Peyer's patch (tissue), 4 donors: ENCODE measurements around the gene PTPDC1.

Experiments
- CTCF ChIP-seq, 6 experiments: fragments of 450-650 bp in 4 of 6; fragments of 200-600 bp in 2 of 6; sonication (generic) in 1 of 6; IDR thresholded peaks; one replicate each; pipeline ENCODE4 v1.5.1; 2017 to 2019; ENCODE audit warnings: antibody characterized with exemption in 6 of 6, mild to moderate bottlenecking in 3 of 6, moderate library complexity in 1 of 6
- POLR2A ChIP-seq, 2 donors: fragments of 450-650 bp; IDR thresholded peaks; one replicate each; pipeline ENCODE4 v1.5.1; 2017; ENCODE audit warnings: antibody characterized with exemption in 2 of 2, mild to moderate bottlenecking in 2 of 2, moderate library complexity in 2 of 2

- TF ChIP-seq CTCF (IDR thresholded peaks at IDR 0.05): no peak
- no peak for TF ChIP-seq POLR2A (IDR thresholded peaks at IDR 0.05)
These were observed 2.3 kb upstream of the PTPDC1 start for GRCh38 chr9:94081864-94082463.
